NOMO-1 (cell line): Measurements from ENCODE around the gene ZBTB22.
A peak's percentile ranks its signal among the peaks of the same experiment; 100 is the strongest.

Source experiments
- DNase-seq, 2 experiments: peaks; one replicate each; lab custom pipeline; 2025; ENCODE audit not compliant: unreplicated experiment in 2 of 2; lab: John Stamatoyannopoulos, UW

Gene ZBTB22

DNA sequence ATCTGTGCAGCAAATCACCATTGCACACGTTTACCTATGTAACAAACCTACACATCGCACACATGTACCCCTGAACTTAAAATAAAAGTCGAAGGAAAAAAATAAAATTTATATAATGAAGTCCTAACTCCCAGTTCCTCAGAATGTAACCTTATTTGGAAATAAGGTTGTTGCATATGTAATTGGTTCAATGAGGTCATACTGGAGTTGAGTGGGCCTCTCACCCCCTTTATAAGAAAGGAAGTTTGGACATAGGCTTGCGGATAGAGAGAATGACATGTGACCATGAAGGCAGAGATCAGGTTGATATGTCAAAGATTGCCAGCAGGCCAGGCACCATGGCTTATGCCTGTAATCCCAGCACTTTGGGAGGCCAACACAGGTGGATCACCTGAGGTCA lies 16.1 kb upstream of the ZBTB22 start:
- DNase-seq: no peak

DNA sequence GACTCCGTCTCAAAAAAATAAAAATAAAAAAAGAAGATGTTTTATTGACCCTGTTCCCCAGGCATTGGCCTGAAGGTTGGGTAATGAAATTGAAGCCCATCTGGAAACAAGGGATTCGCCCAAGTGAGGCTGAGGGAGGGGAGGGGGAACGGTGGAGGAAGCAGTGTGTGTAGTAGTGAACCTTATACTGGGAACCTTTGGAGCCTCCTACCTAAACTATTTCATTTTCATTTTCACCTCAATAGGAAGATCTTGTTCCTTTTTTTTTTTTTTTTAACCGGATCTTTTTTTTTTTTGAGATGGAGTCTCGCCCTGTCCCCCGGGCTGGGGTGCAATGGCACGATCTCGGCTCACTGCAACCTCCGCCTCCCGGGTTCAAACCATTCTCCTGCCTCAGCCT lies 13.2 kb upstream of the ZBTB22 start:
- DNase-seq: no peak

DNA sequence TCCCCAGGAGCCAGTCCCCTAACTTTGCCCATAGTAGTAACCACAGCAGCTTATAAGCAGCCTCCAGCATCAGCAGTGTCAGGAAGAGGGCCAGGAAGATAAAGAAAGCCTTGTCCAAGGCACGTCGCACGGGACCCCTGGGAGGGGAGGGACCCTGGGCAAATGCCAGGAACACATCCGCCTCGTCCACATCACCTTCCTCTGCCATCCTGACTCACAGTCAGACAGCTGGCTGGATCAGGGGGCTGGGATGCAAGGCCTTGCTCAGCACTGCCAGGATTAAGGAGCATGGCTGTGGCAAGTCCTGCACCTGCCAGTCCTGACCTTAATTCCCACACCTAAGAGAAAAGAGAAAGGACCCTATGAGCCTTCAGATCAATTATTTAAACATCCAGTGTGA lies 11.5 kb upstream of the ZBTB22 start:
- no peak for DNase-seq

- peak in 1 of 2 experiments; percentile 34 for DNase-seq
Measured at GRCh38 chr6:33324125-33324524, 6.6 kb upstream of the ZBTB22 start.

- no peak for DNase-seq
Measured at GRCh38 chr6:33323623-33323948, 6.0 kb upstream of the ZBTB22 start.

DNA sequence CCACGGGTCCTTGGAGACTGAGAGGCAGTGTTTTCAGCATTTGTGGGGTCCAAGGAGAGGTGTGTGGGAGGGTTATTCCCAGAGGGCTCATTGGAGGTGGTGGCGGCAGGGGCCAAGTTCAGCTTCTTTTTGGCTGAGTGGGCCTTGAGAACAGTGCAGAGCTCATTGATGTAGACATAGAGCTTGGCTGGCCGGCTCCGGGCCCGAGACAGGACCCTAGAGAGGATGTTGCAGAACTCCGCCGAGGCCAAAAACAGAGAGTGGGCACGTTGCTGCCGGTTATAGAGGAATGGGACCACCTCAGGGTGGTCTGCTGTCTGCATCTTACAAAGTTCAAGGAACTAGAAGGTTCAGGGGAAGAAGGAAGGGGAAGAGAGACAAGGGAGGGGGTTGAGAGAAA lies 3.7 kb upstream of the ZBTB22 start:
- DNase-seq: no peak

DNA sequence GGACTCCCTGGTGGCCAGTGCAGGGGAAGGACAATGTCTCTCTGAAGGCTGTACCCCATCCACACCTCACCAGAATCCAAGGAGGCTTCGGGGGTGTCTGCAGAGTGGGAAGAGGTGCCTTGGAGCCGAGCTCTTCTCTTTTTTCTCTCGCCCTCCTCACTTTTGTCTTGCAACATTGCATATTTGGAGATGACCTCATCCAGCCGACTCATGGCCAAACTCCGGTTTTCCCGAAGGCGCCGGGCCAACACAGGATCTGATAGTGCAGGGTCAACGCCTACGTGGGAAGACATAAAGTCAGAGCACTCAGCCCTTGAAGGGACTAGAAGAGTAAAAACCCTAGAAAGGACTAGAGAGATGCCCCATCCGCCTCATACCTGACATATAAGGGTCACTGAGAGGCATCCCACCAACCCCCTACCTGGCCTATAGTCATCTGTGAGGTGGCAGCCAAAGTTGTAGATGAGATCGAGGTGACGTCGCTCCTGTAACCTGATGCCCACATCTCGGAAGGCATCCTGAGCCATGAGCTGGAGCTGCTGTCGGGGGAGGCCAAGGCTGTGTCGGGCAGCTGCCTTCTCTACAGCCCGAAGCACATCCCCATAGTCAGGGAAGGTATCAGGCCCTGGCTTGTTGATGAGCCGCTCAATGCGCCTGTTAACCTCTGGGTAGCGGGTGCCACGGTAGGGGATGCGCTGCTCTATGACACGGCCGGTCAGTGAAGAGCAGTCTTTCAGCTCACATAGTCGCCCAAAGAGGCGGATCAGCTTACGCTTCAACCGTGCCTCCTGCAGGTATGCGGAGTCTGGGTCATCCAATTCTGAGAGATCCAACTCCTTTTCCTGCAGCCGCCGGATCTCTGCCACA lies 3.0 kb upstream of the ZBTB22 start:
- DNase-seq: no peak

- DNase-seq: no peak
Measured at GRCh38 chr6:33319939-33320314, 2.4 kb upstream of the ZBTB22 start.

- DNase-seq: no peak
Measured at GRCh38 chr6:33318426-33319073, 1.0 kb upstream of the ZBTB22 start.

DNA sequence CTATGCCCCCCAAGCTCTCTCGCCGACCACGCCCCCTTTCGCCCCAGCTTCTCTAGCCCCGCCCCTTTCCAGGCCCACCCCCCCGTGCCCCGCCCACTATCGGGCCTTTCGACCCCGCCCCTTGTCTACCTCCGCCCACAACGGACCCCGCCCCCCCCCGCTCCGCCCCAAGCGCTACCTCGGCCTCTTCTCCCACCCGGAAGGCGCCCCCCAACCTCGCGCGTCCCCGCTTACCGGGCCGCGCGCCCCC lies 200 bp downstream of the ZBTB22 start:
- DNase-seq: peak in 1 of 2 experiments; percentile 24

GRCh38 chr6:33316603-33317418 lies 733 bp downstream of the ZBTB22 start:
- peak in 1 of 2 experiments; percentile 10 for DNase-seq

DNA sequence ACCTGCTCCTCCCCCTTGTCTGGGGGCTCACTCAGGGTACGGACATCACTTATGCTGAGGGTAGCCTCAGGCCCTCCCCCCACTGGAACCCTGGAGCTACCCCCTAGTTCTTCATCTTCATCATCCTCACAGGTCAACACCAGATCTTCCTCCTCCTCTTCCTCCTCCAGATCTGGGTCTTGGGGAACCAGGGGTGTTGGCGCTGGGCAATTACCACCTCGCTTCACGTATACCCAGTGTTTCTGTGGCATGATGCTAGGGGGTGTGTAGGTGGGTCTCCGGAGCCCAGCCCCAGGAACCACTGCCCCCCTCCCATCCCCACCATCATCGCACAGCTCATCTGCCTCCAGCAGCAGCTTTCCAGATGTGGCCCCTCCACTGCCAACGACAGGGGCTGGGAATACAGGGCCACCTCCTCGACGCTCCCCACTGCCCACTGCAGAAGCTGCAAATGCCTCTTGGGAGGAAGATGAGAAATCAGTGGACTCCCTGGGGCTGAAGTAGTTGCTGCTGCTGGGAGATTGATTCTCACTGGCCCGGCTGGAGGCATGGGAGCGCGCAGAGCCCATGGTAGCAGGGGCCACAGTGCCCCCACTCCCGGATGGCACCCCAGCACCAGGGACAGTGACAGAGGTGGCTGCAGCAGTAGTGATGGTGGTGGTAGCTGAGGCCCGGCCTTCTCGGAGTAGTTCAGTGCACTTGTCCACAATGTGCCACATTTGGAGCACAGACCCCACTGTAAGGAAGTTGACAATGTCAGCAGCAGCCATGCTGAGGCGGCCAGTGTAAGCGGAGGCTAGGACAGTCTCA lies 1.5 kb downstream of the ZBTB22 start:
- no peak for DNase-seq

DNA sequence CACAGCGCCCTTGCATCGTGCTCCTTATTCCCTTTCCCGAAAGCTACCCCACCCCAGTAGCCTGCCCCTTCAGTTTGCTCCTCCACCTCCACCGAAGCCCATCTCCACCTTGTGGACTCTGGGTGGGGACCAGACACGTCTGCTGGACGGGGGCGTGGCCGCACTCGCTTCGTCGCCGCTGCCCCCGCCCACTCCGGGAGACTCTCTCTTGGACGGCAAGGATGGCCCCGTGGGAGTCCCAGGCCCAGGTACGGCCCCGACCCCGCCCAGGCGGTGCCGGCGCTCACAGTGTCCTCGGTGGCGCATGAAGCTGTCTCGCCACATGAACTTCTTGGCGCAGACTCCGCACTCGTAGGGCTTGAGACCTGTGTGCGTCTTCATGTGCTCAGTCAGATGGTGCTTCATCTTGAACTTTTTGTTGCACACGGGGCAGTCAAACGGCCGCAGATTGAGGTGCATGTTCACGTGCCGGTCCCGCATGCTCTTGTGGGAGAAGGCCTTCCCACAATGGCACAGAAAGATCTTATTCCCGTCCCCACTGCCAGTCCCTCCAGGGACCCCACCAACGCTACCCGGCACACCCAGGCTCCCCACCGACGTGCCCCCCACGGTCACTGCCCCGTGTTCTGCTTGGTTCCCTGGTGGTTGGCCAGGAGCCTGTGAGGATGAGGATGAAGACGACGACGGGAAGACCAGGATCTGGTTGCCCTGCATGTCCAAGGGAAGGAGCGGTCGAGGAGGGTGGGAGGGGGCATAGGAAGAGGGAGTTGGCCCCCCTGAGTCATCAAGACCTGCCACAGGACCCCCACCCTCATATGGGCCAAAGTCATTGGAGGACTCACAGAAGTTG lies 2.4 kb downstream of the ZBTB22 start:
- peak in 1 of 2 experiments; percentile 53 for DNase-seq

GRCh38 chr6:33314515-33314942 lies 3.0 kb downstream of the ZBTB22 start:
- DNase-seq: peak; percentile 51 to 71

DNA sequence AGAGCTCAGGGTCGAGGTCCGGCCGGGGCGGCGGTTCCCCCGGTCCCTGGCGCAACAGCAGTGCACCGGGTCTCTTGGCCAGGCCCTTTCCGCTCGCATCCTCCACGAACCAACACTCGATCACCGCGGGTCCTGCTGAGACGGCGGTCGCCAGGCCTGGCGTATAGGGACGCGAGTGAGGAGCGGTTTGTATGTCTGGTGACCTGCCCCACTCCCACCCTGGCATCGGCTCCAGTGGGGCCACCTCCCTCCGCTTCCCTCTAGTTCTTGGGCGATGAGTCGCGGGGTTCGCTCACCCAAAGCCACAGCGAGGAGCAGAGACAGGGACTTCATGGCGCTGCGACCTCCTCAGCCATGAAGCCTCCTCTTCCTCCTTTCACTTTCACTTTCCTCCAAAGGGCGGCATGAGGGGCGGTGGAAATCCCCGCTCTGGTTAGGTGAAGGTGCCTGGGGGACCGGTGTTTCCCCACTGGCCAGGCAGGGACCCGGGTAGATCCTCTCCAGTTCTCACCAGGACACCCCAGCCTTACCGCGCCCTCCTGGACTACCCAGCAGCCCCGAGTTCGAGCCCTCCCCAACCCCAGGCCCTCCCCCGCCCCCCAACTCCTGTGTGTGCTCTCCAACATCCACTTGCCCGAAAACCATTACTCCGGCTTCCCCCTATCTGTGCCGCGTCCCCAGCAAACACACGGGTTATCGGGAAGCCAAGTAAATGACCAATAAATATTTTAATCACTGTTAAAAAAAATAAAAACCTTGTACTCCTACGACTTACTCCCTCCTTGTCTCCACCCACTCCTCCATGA lies 3.6 kb downstream of the ZBTB22 start, which contains the start of gene TAPBP:
Gene TAPBP, minus strand, starts transcription at position 370 of the 806 bp plus-strand sequence. Its CDS starts 37 bp downstream, at position 333.
- peak; percentile 48 to 57 for DNase-seq

- DNase-seq: peak; percentile 55 to 58
Measured at GRCh38 chr6:33313105-33313708, 4.3 kb downstream of the ZBTB22 start.

- peak; percentile 45 to 67 for DNase-seq
Measured at GRCh38 chr6:33312361-33313104, 5.0 kb downstream of the ZBTB22 start.

GRCh38 chr6:33306356-33306755 lies 11.2 kb downstream of the ZBTB22 start:
- no peak for DNase-seq
